Muscle layer of duodenum (tissue), 2 donors: Measurements from ENCODE around the gene GPD1L.
"Not testable (repeated sequence)": the region's sequence is repeated elsewhere in the genome, so short reads cannot be mapped to it uniquely, and the experiment has no call there.

ENCODE experiments used
- H3K27ac ChIP-seq: one replicate; pipeline ENCODE4 v1.7.0; 2013; ENCODE audit warnings: mild to moderate bottlenecking, low read length
- H3K27me3 ChIP-seq: one replicate; pipeline ENCODE4 v1.7.0; 2013; ENCODE audit warnings: low read depth, mild to moderate bottlenecking, control low read depth, low read length
- H3K36me3 ChIP-seq, 2 donors: one replicate each; pipeline ENCODE4 v1.7.0; 2013; ENCODE audit warnings: low read length in 2 of 2, control low read depth in 1 of 2, mild to moderate bottlenecking in 1 of 2; ENCODE audit not compliant: insufficient read depth in 2 of 2, control insufficient read depth in 1 of 2
- H3K4me1 ChIP-seq, 2 donors: one replicate each; pipeline ENCODE4 v1.7.0; 2013; ENCODE audit warnings: low read length in 2 of 2, mild to moderate bottlenecking in 2 of 2, control low read depth in 1 of 2, moderate library complexity in 1 of 2; ENCODE audit not compliant: insufficient read depth in 2 of 2, control insufficient read depth in 1 of 2
- H3K4me3 ChIP-seq, 2 donors: one replicate each; pipeline ENCODE4 v1.7.0; 2013; ENCODE audit warnings: low read length in 2 of 2, low read depth in 1 of 2, mild to moderate bottlenecking in 1 of 2
- H3K9me3 ChIP-seq, 2 donors: one replicate each; pipeline ENCODE4 v1.7.0; 2013; ENCODE audit warnings: low read length in 2 of 2, control low read depth in 1 of 2, mild to moderate bottlenecking in 1 of 2; ENCODE audit not compliant: control insufficient read depth in 1 of 2
- donor health status: healthy.

GPD1L gene

DNA sequence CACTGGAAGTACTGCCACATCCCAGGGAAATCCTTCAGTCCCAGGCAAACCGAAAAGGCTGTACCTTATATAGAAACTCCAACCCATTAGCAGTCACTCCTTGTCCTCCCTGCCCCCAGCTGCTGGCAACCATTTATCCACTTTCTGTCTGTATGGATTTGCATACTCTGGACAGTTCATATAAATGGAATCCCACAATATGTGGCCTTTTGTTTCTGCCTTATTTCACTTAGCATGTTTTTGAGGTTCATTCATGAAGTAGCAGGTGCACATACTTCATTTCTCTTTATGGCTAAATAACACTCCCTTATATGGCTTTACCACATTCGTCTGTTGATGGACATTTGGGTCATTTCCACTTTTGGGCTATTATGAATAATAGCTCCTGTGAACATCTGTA lies 80.5 kb downstream of the GPD1L start:
- Histone ChIP-seq H3K4me3 (no peak overlapping the region), H3K27me3 (no peaks in the 10 kb centered on the region), H3K4me1 (no peaks in the 10 kb centered on the region), H3K36me3 (no peaks in the 10 kb centered on the region), H3K9me3 (no peaks in the 10 kb centered on the region), H3K27ac (no peak overlapping the region)

DNA sequence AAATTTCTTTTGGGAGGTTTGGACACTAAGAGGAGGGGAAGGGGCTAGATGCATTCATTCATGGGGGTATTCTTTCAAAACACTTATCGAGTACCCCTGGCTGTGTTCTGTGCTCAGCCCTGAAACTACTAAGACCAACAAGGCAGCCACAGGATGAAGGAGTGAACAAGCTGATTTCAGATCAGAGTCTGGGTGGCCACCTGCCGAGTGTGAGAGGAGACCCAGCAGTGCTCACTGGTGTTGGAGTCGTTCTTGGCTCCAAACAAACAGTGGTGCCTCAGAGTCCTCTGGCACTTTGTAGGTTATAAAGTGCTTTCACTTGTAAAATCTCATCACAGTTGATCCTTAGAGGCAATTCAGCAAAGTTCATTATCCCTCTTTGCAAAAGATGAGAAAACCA lies 83.3 kb downstream of the GPD1L start:
- H3K36me3 ChIP-seq: no peaks in the 10 kb centered on the region
- no peaks in the 10 kb centered on the region for H3K27me3 ChIP-seq
- no peak overlapping the region for H3K4me3 ChIP-seq
- H3K9me3 ChIP-seq: no peaks in the 10 kb centered on the region
- H3K4me1 ChIP-seq: no peaks in the 10 kb centered on the region
- no peak overlapping the region for H3K27ac ChIP-seq

DNA sequence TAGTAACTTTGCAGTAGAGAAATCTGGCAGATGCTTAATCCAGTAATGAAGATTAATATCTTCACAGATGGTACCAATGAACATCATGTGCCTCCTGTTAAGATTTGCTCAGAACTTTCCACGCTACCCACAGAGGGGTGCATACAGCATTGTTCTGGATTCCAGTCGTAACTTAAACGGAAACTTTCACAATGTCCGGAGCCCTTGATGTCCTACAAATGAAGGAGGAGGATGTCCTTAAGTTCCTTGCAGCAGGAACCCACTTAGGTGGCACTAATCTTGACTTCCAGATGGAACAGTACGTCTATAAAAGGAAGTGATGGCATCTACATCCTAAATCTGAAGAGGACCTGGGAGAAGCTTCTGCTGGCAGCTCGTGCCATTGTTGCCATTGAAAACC lies 84.1 kb downstream of the GPD1L start:
- not testable (repeated sequence) for H3K27me3 ChIP-seq, H3K36me3 ChIP-seq, H3K4me1 ChIP-seq, H3K4me3 ChIP-seq, H3K9me3 ChIP-seq, H3K27ac ChIP-seq

DNA sequence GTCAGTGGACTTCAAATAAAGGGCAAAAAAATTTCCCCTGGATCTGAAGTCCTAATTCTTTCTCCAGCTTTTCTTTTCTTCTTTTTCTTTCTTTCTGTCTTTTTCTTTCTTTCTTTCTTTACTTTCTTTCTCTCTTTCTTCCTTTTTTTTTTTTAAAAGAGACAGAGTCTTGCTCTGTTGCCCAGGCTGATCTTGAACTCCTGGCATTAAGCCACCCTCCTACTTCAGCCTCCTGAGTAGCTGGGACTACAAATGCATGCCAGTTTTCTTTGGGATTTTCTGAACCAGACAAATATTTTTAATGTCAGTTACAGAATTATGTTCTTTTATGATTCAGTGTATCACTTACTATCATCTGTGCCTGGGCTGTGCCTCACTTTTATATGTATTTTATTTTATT lies 86.7 kb downstream of the GPD1L start:
- no peak overlapping the region for H3K4me3 ChIP-seq
- H3K36me3 ChIP-seq: no peaks in the 10 kb centered on the region
- H3K4me1 ChIP-seq: no peaks in the 10 kb centered on the region
- H3K27me3 ChIP-seq: no peaks in the 10 kb centered on the region
- H3K9me3 ChIP-seq: no peaks in the 10 kb centered on the region
- no peak overlapping the region for H3K27ac ChIP-seq

DNA sequence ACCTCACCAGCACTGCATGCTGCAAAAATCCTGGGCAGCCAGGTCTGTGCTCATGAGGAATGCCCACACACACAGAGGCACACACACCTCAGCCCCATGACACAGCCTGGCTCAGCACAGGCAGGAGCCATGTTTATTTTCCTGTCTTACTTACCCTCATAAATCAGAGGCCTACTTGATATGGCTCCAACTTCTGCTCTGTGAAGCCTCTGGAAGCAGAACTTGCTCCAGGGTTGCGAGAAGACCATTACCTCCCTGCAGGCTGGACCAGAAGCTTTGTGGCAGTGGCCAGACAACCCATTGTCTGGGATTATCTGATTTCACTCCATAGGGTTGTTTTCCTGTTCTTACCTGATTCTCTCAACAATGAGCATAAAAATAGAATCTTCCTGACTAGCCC lies 88.2 kb downstream of the GPD1L start:
- Histone ChIP-seq H3K4me3 (no peak overlapping the region), H3K27me3 (no peaks in the 10 kb centered on the region), H3K9me3 (no peaks in the 10 kb centered on the region), H3K27ac (no peak overlapping the region), H3K4me1 (no peaks in the 10 kb centered on the region), H3K36me3 (no peaks in the 10 kb centered on the region)

DNA sequence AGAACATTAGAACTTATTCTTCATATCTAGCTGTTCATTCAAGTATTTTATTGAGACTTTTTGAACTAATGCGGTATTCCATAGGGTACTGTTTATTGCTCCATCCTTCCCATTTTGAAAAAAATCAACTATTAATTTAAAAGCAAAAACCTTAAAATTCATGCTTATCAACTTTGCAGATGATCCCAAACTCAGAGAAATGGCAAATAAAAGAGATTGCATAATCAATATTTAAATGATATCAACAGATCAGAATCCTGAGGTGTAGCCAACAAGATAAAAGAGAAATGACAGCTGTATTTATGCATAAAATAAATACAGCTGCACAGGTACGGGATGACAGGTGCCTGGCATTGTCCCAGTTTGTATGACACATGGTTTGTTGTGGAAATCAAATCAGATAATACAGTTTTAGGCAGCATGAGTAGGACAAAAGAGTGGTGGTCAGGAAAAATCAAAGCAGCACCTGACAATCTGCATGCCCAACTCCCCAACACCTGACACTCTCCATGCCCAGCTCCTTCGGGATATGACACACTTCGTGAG lies 89.6 kb downstream of the GPD1L start:
- Histone ChIP-seq H3K27ac (no peak overlapping the region), H3K9me3 (no peaks in the 10 kb centered on the region), H3K27me3 (no peaks in the 10 kb centered on the region), H3K4me3 (no peak overlapping the region), H3K4me1 (no peaks in the 10 kb centered on the region), H3K36me3 (no peaks in the 10 kb centered on the region)

DNA sequence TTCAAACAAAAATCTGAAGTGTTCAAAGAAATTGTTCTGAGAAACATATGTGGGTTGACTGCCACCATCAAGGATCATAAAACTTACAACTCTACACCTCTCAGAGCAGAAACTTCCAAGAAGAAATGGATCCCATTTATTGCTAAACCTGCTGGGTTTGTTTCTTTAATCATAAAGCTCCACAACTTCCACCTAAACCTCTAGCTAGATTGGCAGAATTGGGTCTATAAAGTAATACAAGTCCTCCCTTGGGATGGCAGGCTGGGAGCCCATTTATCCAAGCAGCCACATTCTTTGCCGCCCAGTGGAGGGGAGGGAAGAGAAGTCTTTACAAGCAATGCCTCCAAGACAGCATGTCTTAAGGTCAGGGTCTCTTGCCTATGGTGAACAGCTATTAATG lies 91.6 kb downstream of the GPD1L start:
- H3K4me3 ChIP-seq: no peak overlapping the region
- peaks cover 0 to 5% of the 10 kb centered on the region in 2 donors for H3K4me1 ChIP-seq
- no peaks in the 10 kb centered on the region for H3K9me3 ChIP-seq
- no peaks in the 10 kb centered on the region for H3K27me3 ChIP-seq
- no peaks in the 10 kb centered on the region for H3K36me3 ChIP-seq
- no peak overlapping the region for H3K27ac ChIP-seq

DNA sequence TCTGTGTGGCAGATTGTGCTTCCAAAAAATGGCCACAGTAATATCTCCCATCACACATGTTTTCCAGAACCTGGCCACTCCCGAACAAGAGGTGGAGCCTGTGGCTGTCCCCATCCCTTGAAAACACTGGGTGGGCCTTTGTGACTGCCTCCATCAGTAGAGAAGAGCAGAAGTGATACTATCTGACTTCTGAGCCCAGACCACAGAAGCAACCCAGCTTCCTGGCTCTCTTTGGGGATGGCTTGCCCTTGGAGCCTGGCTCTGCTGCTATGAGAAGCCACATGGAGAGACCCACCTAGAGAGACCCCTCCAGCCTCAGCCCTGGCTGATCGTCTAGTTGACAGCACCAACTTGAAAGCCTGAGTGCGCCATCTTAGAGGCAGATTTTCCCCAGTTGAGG lies 92.3 kb downstream of the GPD1L start:
- Histone ChIP-seq H3K9me3 (no peaks in the 10 kb centered on the region), H3K36me3 (no peaks in the 10 kb centered on the region), H3K4me1 (peaks cover 0 to 5% of the 10 kb centered on the region in 2 donors), H3K27ac (no peak overlapping the region), H3K27me3 (no peaks in the 10 kb centered on the region), H3K4me3 (no peak overlapping the region)

DNA sequence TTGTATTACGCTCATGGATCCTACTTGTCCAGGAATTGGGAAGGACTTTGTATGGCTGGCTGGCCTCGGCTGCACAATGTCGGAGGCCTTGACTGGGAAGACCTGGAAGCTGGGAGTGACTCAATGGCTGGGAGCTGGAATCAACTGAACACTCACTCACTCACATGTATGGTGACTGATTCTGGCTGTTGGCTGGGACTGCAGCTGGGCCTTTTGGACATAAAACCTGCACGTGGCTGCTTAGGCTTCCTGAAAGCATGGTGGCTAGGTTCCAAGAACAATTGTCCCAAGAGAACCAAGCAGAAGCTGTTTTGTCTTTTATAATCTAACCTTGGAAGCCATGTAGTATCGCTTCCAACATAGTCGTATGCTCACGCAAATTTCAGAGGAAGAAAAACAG lies 94.1 kb downstream of the GPD1L start:
- no peak overlapping the region for H3K4me3 ChIP-seq
- H3K9me3 ChIP-seq: no peaks in the 10 kb centered on the region
- H3K27ac ChIP-seq: no peak overlapping the region
- peaks cover 0 to 5% of the 10 kb centered on the region in 2 donors for H3K4me1 ChIP-seq
- H3K27me3 ChIP-seq: no peaks in the 10 kb centered on the region
- H3K36me3 ChIP-seq: no peaks in the 10 kb centered on the region

DNA sequence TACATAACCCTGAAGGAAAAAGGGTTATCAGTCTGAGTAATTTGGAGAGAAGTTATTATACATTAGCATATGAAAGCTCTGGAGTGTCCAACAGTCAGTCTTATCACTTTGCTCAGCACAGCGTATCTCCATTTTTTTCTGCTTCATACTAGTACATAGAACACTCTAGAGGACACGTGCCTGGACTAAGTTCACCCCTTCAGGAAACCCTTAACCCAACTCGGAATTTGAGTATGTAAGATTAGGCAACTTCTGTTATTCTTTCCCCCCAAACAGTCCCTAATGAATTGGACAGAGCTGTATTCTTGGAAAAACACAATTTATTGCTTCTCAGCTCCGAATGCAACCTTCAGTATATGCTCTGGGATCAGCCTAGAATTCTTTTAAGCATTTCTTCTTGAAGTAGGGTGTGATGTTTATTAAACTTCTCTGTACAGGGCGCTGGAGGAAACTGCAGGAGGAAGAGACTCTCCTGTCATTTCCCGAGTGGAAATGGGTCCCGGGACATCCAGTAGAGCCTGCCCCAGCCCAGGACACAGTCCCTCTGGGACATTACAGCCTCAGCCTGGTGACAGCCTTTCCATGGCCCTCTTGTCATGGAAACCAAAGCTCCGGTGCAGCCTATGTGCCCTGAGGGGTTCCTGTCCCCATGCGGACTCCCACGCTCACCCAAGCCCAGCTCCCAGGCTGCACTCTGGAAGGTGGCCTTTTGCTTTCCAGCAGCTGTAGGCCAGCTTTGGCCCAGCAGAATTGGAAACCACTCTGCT lies 94.8 kb downstream of the GPD1L start:
- no peak overlapping the region for H3K4me3 ChIP-seq
- peaks cover 0 to 5% of the 10 kb centered on the region in 2 donors for H3K4me1 ChIP-seq
- H3K27ac ChIP-seq: no peak overlapping the region
- no peaks in the 10 kb centered on the region for H3K36me3 ChIP-seq
- no peaks in the 10 kb centered on the region for H3K9me3 ChIP-seq
- no peaks in the 10 kb centered on the region for H3K27me3 ChIP-seq

DNA sequence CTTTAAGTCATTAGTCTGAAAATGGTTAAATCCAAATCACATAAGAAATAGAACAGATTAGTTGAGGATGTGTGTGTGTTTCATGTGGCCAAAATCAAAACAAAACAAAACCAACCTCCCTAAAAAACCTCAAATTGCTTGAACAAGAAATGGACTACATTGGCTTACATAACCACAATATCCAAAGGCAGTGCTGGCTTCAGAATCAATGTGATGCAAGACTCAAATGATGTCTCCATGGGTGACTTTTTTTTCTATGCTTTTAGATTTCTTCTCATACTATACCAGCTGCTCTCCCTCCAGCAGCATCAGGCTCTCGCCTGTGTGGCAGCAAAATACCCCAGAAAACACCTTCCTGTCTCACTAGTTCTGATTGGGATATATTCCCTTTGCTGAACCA lies 96.1 kb downstream of the GPD1L start:
- H3K27me3 ChIP-seq: no peaks in the 10 kb centered on the region

DNA sequence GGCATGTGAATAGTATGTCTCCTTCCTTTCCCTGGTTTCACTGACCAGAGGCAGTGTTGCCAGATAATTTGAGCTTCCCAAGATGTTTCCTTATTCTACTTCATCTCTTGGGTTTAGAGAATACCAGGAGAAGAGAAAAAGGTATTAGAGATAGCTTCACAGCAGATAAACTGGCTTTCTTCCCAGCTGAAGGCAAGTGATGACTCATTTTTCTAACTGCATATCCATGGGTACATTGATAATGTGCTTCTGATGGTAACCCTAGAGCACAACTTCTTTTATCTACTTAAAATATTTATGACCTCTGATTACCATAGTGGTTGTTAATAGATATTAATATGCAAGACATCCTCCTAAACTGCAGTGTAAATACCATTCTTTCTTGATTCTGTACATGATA lies 97.4 kb downstream of the GPD1L start:
- H3K4me1 ChIP-seq: peaks cover 0 to 5% of the 10 kb centered on the region in 2 donors
- no peaks in the 10 kb centered on the region for H3K27me3 ChIP-seq
- H3K27ac ChIP-seq: no peak overlapping the region
- H3K9me3 ChIP-seq: no peaks in the 10 kb centered on the region
- H3K4me3 ChIP-seq: no peak overlapping the region
- H3K36me3 ChIP-seq: no peaks in the 10 kb centered on the region

More for the DNA sequence above, 96.1 kb downstream of the GPD1L start:
- Histone ChIP-seq H3K9me3 (no peaks in the 10 kb centered on the region), H3K36me3 (no peaks in the 10 kb centered on the region), H3K4me3 (no peak overlapping the region), H3K27ac (no peak overlapping the region), H3K4me1 (peaks cover 0 to 5% of the 10 kb centered on the region in 2 donors)
